NT2/D1 (cell line): ENCODE measurements around the gene CEP295NL.

Source experiments
- YY1 ChIP-seq: IDR thresholded peaks from 2 replicates; pipeline ENCODE4 v1.6.1; 2011; ENCODE audit not compliant: insufficient read length, insufficient read depth
- ZNF274 ChIP-seq: IDR thresholded peaks from 2 replicates; pipeline ENCODE4 v1.6.1; 2011; ENCODE audit warnings: mild to moderate bottlenecking, low read depth, low read length

DNA sequence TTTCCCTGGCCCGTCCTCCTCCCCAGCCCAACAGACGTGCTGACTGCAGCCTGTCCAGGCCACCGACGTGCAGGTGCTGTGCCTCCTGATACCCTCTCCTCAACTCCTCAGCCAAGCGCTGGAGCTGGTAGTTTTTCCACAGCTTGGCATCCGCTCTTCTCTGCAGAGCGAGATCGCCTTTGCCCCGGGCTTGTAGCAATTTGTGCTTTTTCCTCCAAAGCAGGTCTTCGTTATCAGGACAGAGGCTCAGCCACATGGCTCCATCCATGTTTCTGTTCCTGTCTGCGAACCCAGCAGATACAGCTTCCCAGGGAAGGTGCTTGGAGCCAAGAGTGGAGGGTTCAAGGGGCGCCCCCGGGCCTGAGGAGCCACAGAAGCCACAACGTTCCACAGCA is 10.9 kb downstream of the CEP295NL start:
- no peak for TF ChIP-seq ZNF274
- TF ChIP-seq YY1 = no peak
